HG03066 (cell line): ENCODE data around the gene CA11.

Experiments
- ATAC-seq: cut with Tn5 transposase; IDR thresholded peaks from one replicate; pipeline ENCODE4 v1.9.1; 2021; ENCODE audit warnings: low read depth; ENCODE audit not compliant: unreplicated experiment

CA11 gene

DNA sequence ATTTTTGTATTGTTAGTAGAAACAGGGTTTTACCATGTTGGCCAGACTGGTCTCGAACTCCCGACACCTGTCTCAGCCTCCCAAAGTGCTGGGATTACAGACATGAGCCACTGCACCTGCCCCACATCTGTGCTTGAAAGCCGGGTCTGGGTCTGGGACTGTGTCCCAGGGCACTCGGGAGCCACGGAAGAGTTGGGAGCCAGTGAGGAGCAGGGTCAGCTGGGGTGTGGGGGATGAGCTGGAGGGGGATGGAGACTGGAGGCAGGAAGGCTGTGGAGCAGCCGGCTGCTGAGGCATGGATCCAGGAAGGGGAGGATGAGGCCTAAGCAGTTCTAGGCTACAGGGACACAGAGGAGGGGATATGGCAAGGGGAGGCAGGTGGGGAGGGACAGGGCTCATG, 50.2 kb downstream of the CA11 start:
- no peak for ATAC-seq

DNA sequence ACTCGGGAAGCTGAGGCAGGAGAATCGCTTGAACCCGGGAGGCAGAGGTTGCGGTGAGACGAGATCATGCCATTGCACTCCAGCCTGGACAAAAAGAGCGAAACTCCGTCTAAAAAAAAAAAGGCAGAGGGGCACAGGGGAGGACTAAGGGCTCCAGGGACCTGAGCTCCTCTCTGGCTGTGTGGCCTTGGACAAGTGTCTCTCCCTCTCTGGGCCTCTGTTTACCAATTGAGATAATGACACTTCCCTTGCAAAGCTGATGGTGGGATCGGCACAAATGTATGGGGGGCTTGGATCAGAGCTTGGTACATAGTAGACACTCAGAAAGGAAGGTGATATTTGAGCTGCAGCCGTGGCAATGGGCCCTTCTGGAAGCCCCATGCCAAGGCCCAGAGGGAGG, 50.8 kb downstream of the CA11 start:
- ATAC-seq: no peak

DNA sequence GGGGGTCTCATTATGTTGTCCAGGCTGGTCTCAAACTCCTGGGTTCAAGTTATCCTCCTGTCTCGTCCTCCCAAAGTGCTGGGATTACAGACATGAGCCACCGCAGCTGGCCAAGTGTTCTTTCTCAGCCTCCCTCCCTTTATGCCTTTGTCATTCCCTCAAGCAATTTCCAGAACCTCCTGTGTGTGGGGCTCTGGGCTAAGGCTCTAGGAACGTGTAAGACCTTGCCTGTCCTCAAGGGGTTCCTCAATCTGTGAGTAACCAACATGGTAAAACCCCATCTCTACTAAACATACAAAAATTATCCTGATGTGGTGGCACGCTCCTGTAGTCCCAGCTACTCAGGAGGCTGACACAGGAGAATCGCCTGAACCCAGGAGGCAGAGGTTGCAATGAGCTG, 55.0 kb downstream of the CA11 start:
- ATAC-seq: no peak

DNA sequence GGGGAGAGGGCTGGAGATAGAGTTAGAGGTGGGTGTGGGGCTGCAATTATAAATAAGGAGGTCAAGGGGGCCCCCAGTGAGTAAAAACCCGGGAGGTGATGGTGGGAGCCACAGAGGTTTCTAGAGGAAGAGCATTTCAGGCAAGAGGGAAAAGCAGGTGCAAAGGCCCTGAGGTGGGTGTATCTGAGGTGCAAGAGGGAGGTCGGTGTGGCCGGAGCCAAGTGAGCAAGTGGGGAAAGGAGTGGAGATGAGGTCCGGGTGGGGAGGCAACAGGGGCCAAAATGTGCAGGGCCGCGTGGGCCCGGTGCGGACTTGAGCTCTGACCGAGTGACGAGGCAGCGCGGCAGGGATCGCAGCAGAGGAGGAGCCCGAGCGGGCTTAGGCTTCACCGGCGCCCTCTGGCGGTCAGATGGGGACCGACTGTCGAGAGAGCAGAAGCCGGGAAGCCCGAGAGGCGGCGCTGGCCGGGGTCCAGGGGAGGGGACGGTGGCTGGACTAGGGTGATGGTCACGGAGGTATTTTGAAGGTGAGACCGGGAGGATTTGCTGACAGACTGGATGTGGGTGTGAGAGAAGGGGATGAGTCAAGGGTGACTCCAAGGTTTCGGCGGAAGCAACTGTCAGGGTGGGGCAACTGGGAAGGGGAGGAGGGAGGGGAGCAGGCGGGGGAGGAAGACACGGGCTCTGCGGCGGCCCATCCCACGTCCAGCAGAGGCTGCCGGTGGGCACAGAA, 57.2 kb downstream of the CA11 start:
- no peak for ATAC-seq
